ENCODE data around the gene TRIM44. TPM values are rescaled to one million over a fixed set of nuclear protein-coding genes. Genes with fewer than 3 reads are reported as not detected.

Gene TRIM44
- 10 to 100 TPM; 56.5 to 67.6 TPM for total RNA-seq
- long read RNA-seq, donor 1, full-length matches to known transcripts = 54 of 66 reads
- long read RNA-seq, donor 1, partial matches to known transcripts = 2 of 66 reads
- long read RNA-seq, donor 1, other reads (novel, unspliced or antisense) = 10 of 66 reads
- long read RNA-seq, donor 2, full-length matches to known transcripts = 8 of 35 reads
- long read RNA-seq, donor 2, partial matches to known transcripts = 7 of 35 reads
- long read RNA-seq, donor 2, other reads (novel, unspliced or antisense) = 20 of 35 reads

DNA sequence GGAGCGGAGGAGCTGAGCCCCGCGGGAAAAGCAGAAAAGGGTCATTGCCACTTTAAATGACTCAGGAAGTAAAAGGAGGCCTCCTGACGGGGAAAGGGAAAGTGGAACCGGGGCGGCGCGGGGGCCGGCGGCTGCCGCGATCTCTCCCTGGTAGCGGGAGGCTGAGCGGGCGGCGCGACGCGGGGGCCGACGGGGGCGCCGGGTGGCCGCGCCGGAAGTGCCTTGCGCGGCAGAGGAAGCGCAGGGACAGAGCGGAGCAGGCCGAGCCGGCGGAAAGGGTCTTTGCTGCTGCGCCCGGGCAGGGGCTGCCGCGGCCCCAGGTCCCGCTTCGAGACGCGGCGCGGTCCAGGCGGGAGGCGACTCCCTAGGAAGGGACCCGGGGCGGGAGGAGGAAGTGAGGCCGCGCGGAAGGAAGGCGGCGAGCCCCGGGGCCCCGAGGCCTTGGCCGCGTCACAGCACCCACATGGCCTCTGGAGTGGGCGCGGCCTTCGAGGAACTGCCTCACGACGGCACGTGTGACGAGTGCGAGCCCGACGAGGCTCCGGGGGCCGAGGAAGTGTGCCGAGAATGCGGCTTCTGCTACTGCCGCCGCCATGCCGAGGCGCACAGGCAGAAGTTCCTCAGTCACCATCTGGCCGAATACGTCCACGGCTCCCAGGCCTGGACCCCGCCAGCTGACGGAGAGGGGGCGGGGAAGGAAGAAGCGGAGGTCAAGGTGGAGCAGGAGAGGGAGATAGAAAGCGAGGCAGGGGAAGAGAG, at the start of gene TRIM44:
TRIM44 (plus strand) TSS at position 127 of the 759 bp plus-strand sequence; CDS start at position 464, 337 bp downstream.
- intact Hi-C loops (cut with DNase I) = loop anchor here in 1 of 2 donors (5.0 kb wide), 1 partner anchor 46 kb away; the partner anchor contains the start of gene FJX1
- DNase-seq (ENCODE audit: low spot score) = peak; percentile 95

DNA sequence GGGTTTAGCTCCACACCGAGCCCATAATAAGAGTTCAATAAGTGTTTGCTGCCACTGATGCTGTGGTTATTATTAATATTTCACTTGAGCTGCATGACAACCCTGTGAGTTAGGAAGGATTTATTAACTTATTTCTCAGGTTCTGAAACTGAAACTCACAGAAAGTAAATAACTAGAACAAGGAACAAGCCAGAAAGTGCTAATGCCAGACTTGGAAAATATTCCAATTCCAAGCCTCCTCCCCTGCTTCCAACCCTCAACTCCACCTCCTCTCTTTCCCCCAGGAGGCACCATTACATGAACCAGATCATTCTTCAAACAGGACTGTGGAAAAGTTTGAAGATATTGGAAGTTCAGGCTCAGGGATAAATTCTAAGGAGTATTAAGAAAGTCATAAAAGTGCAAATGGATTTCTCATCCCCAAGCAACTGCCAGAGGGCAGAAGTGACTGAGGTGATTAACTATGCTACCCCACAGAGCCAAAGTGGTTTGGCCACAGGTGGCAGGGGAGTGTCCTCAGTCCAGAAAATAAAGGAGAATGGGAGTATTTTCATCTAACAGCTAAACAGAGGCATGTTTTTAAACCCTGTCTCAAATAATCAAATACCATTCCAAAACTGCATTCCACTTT, 47.5 kb upstream of the TRIM44 start:
- no peak for DNase-seq (ENCODE audit: low spot score)
- intact Hi-C loops (cut with DNase I) = loop anchor here (5.0 to 10.0 kb wide), 4 partner anchors 47 to 640 kb away; partner anchors contain the start of gene TRIM44 (in 1 of the 2)

- no peak for DNase-seq (ENCODE audit: low spot score)
- intact Hi-C loops (cut with DNase I) = loop anchor here (2.0 to 10.0 kb wide), 6 partner anchors 46 to 649 kb away; partner anchors contain the start of gene TRIM44 (in 1 of the 2)
Observed at GRCh38 chr11:35615921-35616900, 46.4 kb upstream of the TRIM44 start.

DNA sequence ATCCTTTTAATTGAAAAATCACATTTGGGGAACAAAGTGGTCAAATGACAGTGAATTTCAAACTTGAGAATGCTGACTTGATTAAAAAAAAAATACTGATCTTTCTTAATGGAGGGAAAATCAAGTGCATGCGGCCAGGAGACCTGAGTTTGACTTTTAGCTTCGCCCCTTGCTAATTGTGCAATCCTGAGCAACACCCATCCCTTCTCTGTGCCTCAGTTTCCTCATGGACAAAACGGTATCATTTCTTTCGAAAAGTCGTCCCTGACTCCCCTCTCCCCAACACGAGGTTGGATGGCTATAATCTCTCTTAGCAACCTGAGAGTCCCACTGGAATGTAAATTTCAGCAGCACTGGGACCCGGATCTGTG, 45.3 kb upstream of the TRIM44 start:
- DNase-seq (ENCODE audit: low spot score) = no peak
- intact Hi-C loops (cut with DNase I) = loop anchor here (2.0 to 10.0 kb wide), 6 partner anchors 45 to 648 kb away; partner anchors contain the start of gene TRIM44 (in 1 of the 2)

DNA sequence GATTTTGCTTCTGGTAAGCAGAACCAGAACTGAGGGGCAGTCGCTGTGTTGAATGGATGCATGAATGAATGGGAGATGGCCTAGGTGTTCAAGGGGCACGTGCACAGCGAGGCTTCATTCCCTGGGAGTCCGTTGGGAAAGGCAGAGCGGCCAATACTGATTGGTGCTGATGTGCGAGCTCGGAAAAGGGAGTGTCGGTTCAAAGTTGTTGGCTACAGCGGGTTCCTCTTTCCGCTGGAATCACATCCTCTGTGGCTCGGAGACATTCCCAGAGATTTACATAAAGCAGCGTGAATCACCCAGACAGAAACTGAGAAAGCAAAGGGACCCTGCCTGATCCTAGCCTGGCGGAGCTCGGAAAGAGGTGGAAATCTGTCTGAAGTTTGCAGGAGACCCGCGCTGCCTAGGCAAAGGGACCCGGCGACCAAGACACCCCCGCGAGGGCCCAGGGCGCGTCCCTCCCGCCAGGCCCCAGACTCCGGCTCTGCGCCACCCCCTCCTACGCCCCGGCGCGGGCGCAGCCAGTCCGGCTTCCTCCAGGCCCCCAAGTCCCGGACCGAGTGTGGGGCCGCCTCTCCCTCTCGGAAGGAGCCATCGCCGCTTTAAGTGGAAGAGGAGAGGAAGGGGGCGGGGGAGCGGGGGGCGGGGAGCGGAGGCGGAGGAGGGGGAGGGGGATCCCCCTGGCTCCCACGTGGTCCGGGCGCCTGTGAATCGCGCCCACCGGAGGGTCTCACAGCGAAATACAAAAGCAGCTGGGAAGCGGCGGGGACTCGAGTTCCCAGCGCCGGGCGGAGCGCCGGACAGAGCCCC, 44.7 kb upstream of the TRIM44 start, which contains the start of gene FJX1:
FJX1 (plus strand) TSS at position 774 of the 810 bp plus-strand sequence. CDS start 177 bp downstream, outside the sequence.
- DNase-seq (ENCODE audit: low spot score) = peak; percentile 89

GRCh38 chr11:35618497-35619115, 44.0 kb upstream of the TRIM44 start:
- intact Hi-C loops (cut with DNase I) = loop anchor here (5.0 to 10.0 kb wide), 4 partner anchors 44 to 636 kb away; partner anchors contain the start of gene TRIM44 (in 1 of the 2)
- no peak for DNase-seq (ENCODE audit: low spot score)

More for the DNA sequence above, 44.7 kb upstream of the TRIM44 start, which contains the start of gene FJX1:
- intact Hi-C loops (cut with DNase I) = loop anchor here (2.0 to 10.0 kb wide), 6 partner anchors 44 to 647 kb away; partner anchors contain the start of gene TRIM44 (in 1 of the 2)

GRCh38 chr11:35619116-35619854, 43.3 kb upstream of the TRIM44 start:
- intact Hi-C loops (cut with DNase I) = loop anchor here (5.0 to 10.0 kb wide), 4 partner anchors 43 to 636 kb away; partner anchors contain the start of gene TRIM44 (in 1 of the 2)
- DNase-seq (ENCODE audit: low spot score) = peak; percentile 82

- intact Hi-C loops (cut with DNase I) = loop anchor here (5.0 to 10.0 kb wide), 4 partner anchors 42 to 635 kb away; partner anchors contain the start of gene TRIM44 (in 1 of the 2)
- no peak for DNase-seq (ENCODE audit: low spot score)
Observed at GRCh38 chr11:35619855-35620640, 42.5 kb upstream of the TRIM44 start.

DNA sequence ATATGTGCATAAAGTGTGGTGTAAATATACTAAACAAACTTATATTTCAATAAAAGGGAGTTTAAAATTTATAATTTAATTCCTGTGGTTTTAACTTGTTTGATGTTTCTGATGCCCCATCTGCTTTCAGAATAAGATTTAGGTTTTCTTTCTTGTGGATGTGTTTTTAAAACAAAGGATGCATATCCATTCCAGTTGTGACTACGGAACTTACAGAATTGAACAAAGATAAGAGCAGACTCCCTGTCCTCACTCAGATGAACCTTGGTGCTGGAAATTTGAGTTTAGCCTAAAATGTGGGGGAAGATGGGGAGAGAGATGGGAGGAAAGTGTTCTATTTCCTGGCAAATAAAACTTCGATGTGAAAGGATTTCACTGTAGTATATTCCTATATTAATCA, 41.8 kb upstream of the TRIM44 start:
- DNase-seq (ENCODE audit: low spot score) = no peak
- intact Hi-C loops (cut with DNase I) = no loop called here

- DNase-seq (ENCODE audit: low spot score) = no peak
- intact Hi-C loops (cut with DNase I) = no loop called here
Observed at GRCh38 chr11:35621620-35622019, 41.0 kb upstream of the TRIM44 start.

- DNase-seq (ENCODE audit: low spot score) = no peak
- intact Hi-C loops (cut with DNase I) = no loop called here
Observed at GRCh38 chr11:35622070-35622469, 40.5 kb upstream of the TRIM44 start.

- intact Hi-C loops (cut with DNase I) = no loop called here
Observed at GRCh38 chr11:35623621-35624168, 38.9 kb upstream of the TRIM44 start.

GRCh38 chr11:35624316-35624715, 38.3 kb upstream of the TRIM44 start:
- DNase-seq (ENCODE audit: low spot score) = no peak
- intact Hi-C loops (cut with DNase I) = no loop called here

More at GRCh38 chr11:35623621-35624168, 38.9 kb upstream of the TRIM44 start:
- DNase-seq (ENCODE audit: low spot score) = no peak

DNA sequence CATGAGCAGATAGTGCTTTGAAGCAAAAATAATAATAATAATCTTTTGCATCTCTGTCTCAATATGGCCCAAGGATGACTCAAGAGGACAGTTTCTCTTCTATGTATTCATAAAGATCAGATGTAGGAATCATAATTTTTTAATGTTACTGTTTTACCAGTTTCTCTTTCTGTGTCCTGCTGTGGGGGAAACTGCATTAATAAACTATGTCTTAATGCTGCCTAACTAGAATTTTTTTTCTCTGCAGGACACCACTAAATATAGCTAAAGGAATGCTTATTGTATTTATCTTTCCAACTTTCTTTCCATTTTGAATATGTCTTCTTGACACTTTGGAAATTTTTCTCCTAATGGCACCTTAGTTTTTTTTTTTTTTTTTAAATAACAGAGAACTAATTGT, 37.8 kb upstream of the TRIM44 start:
- intact Hi-C loops (cut with DNase I) = no loop called here
- no peak for DNase-seq (ENCODE audit: low spot score)

GRCh38 chr11:35626501-35626900, 36.1 kb upstream of the TRIM44 start:
- no peak for DNase-seq (ENCODE audit: low spot score)
- intact Hi-C loops (cut with DNase I) = no loop called here

Data from posterior vena cava (tissue), 2 donors.